ENCODE measurements around the gene ETS1.

ETS1 gene

DNA sequence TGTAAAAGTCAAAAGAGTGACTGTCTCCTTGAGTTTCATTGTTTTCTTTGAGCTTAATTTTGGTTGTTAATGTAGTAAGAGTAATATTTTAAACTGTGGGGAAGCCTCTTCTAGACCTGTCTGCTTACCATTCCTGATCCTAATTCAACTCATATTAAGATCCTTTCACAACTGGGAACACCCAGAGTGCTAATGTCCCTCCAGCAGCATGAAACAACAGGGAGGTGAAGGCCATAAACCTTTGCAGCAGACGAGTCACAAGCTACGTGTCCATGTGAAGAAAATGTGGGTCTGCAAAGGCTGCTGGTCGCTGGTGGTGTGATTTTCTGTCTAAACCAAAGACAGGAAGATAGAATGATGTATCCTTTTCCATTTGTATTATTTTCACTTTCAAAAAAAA is 152.5 kb downstream of the ETS1 start:
- TF ChIP-seq EZH2phosphoT487 (IDR thresholded peaks at IDR 0.05; ENCODE audit: low read depth) (no peak), CTCF (IDR thresholded peaks at IDR 0.05; ENCODE audit: low read depth, low read length) (no peak)
- Histone ChIP-seq H3K4me3 (ENCODE audit: low read length) (no peak overlapping the region), H3K27me3 (ENCODE audit: low read depth, low read length) (no peaks in the 10 kb centered on the region), H3K4me1 (ENCODE audit: low read length) (peaks cover 12% of the 10 kb centered on the region), H3K9me3 (ENCODE audit: insufficient read depth, low read length) (no peaks in the 10 kb centered on the region), H3K27ac (ENCODE audit: low read length) (no peak overlapping the region), H2AFZ (ENCODE audit: low read depth, low read length) (no peak overlapping the region), H3K9ac (ENCODE audit: low read length) (no peak overlapping the region), H3K36me3 (replicated peaks; ENCODE audit: low read depth, low read length) (no peaks in the 10 kb centered on the region), H3K79me2 (ENCODE audit: low read length) (no peaks in the 10 kb centered on the region), H3K4me2 (ENCODE audit: low read length) (no peak overlapping the region), H4K20me1 (ENCODE audit: insufficient read depth, low read length) (no peaks in the 10 kb centered on the region)

DNA sequence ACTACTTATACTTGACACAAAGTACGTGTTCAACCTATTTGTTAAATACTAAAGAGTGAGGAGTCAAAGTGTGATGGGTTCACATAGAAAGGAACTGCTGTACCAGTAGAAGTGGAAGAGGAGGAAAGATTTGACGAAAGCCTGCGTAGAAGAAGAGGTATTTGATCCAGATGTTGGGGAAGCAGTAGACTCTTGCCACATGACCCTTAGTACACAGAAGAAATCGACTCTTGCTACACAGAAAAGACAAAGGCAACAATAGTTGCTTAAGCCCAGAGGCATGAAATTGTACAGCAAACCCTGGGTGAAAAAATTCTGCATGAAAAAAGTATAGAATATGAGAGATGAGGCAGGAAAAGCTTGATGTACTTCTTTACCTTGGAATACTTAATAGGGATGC is 152.9 kb downstream of the ETS1 start:
- H2AFZ ChIP-seq (ENCODE audit: low read depth, low read length), result no peak overlapping the region
- H3K9me3 ChIP-seq (ENCODE audit: insufficient read depth, low read length), result no peaks in the 10 kb centered on the region
- TF ChIP-seq EZH2phosphoT487 (IDR thresholded peaks at IDR 0.05; ENCODE audit: low read depth) (no peak), CTCF (IDR thresholded peaks at IDR 0.05; ENCODE audit: low read depth, low read length) (no peak)
- no peaks in the 10 kb centered on the region for H4K20me1 ChIP-seq (ENCODE audit: insufficient read depth, low read length)
- no peaks in the 10 kb centered on the region for H3K79me2 ChIP-seq (ENCODE audit: low read length)
- no peak overlapping the region for H3K4me2 ChIP-seq (ENCODE audit: low read length)
- no peaks in the 10 kb centered on the region for H3K27me3 ChIP-seq (ENCODE audit: low read depth, low read length)
- H3K27ac ChIP-seq (ENCODE audit: low read length), result no peak overlapping the region
- H3K4me3 ChIP-seq (ENCODE audit: low read length), result no peak overlapping the region
- no peak overlapping the region for H3K9ac ChIP-seq (ENCODE audit: low read length)
- peaks cover 12% of the 10 kb centered on the region for H3K4me1 ChIP-seq (ENCODE audit: low read length)
- H3K36me3 ChIP-seq (replicated peaks; ENCODE audit: low read depth, low read length), result no peaks in the 10 kb centered on the region

GRCh38 chr11:128432926-128433325 is 154.4 kb downstream of the ETS1 start:
- H3K4me2 ChIP-seq (ENCODE audit: low read length), result no peak overlapping the region
- H3K9me3 ChIP-seq (ENCODE audit: insufficient read depth, low read length), result no peaks in the 10 kb centered on the region
- peaks cover 12% of the 10 kb centered on the region for H3K4me1 ChIP-seq (ENCODE audit: low read length)
- no peak overlapping the region for H2AFZ ChIP-seq (ENCODE audit: low read depth, low read length)
- H3K9ac ChIP-seq (ENCODE audit: low read length), result no peak overlapping the region
- no peaks in the 10 kb centered on the region for H3K79me2 ChIP-seq (ENCODE audit: low read length)
- H3K27ac ChIP-seq (ENCODE audit: low read length), result no peak overlapping the region
- no peak overlapping the region for H3K4me3 ChIP-seq (ENCODE audit: low read length)
- TF ChIP-seq EZH2phosphoT487 (IDR thresholded peaks at IDR 0.05; ENCODE audit: low read depth), result no peak
- no peak for TF ChIP-seq CTCF (IDR thresholded peaks at IDR 0.05; ENCODE audit: low read depth, low read length)
- no peaks in the 10 kb centered on the region for H3K27me3 ChIP-seq (ENCODE audit: low read depth, low read length)
- H4K20me1 ChIP-seq (ENCODE audit: insufficient read depth, low read length), result no peaks in the 10 kb centered on the region
- no peaks in the 10 kb centered on the region for H3K36me3 ChIP-seq (replicated peaks; ENCODE audit: low read depth, low read length)

DNA sequence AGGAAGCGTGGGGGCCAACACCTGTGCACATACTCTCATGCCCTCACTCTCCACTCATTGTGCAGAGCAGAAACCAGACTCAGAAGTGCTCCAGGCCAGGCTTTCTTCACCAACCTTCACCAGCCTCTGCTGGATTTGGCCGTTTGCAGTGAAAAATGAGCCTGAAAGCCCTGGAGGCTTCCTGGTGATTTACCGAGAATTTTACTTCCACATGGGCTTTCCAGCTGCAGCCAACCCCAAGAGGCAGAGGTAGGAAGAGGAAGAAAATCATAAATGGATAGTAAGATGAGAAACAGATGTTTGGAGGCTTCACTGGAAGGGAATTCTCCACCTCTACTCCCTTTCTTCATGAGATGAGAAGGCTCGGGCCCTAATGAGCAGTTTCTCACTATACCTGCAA is 155.4 kb downstream of the ETS1 start:
- no peak overlapping the region for H3K4me3 ChIP-seq (ENCODE audit: low read length)
- no peak overlapping the region for H2AFZ ChIP-seq (ENCODE audit: low read depth, low read length)
- peaks cover 4% of the 10 kb centered on the region for H3K4me1 ChIP-seq (ENCODE audit: low read length)
- H3K79me2 ChIP-seq (ENCODE audit: low read length), result no peaks in the 10 kb centered on the region
- no peak overlapping the region for H3K4me2 ChIP-seq (ENCODE audit: low read length)
- no peaks in the 10 kb centered on the region for H3K36me3 ChIP-seq (replicated peaks; ENCODE audit: low read depth, low read length)
- TF ChIP-seq EZH2phosphoT487 (IDR thresholded peaks at IDR 0.05; ENCODE audit: low read depth), result no peak
- TF ChIP-seq CTCF (IDR thresholded peaks at IDR 0.05; ENCODE audit: low read depth, low read length), result no peak
- no peaks in the 10 kb centered on the region for H3K27me3 ChIP-seq (ENCODE audit: low read depth, low read length)
- no peak overlapping the region for H3K9ac ChIP-seq (ENCODE audit: low read length)
- no peak overlapping the region for H3K27ac ChIP-seq (ENCODE audit: low read length)
- H4K20me1 ChIP-seq (ENCODE audit: insufficient read depth, low read length), result no peaks in the 10 kb centered on the region
- no peaks in the 10 kb centered on the region for H3K9me3 ChIP-seq (ENCODE audit: insufficient read depth, low read length)
